K562 (cell line): ENCODE results near the gene ALOX12B. TPM values are rescaled to one million over a fixed set of nuclear protein-coding genes. Genes with fewer than 3 reads are reported as not detected.

Experiments used
- ARID1B ChIP-seq: fragments of 450-650 bp; IDR thresholded peaks from 2 replicates; pipeline ENCODE4 v1.6.1; 2016; ENCODE audit warnings: antibody characterized with exemption, mild to moderate bottlenecking, inconsistent platforms
- HMBOX1 ChIP-seq: sonication (generic); IDR thresholded peaks from 2 replicates; pipeline ENCODE4 v1.6.1; 2016
- PRDM10 ChIP-seq: fragments of 450-650 bp; IDR thresholded peaks from 2 replicates; pipeline ENCODE4 v1.6.1; 2018; ENCODE audit not compliant: partially characterized antibody
- UBTF ChIP-seq, 2 experiments: IDR thresholded peaks; 2 replicates each; pipeline ENCODE4 v1.6.1; 2012; ENCODE audit warnings: improper control_type of control experiment in 2 of 2, low read depth in 2 of 2, low read length in 2 of 2, borderline replicate concordance in 1 of 2
- ZNF311 ChIP-seq: fragments of 250-450 bp; sonication (Bioruptor Pico); IDR thresholded peaks from 2 replicates; pipeline ENCODE4 v1.4.0; 2020; ENCODE audit warnings: mild to moderate bottlenecking, moderate library complexity
- polyA plus RNA-seq, 8 experiments: library from polyadenylated mRNA; depleted of rRNA in 4 of 8; stranded (reverse) in 5 of 8; unstranded in 3 of 8; fragments of >200 nt; fragmentation: Nextera tagmentation in 2 of 8; fragmentation: Illumina TruSeq in 1 of 8; extraction: Ambion mirVana in 2 of 8; extraction: Trizol in 1 of 8; gene quantifications; 2 replicates each; pipeline versions ENCODE4 v1.2.1 to v1.2.3, GENCODE V29; 2011 to 2014; ENCODE audit warnings: inconsistent platforms in 1 of 8, missing spikeins in 1 of 8
- total RNA-seq, 7 experiments: library from RNA; depleted of rRNA in 6 of 7; stranded (reverse); fragments of >200 nt in 6 of 7; fragmentation: Illumina TruSeq in 2 of 7; extraction: Trizol in 2 of 7; gene quantifications; 2 replicates each; pipeline versions ENCODE4 v1.2.1 to v1.2.3, GENCODE V29; 2011 to 2021; ENCODE audit warnings: low replicate concordance in 1 of 7

Gene ALOX12B
- total and polyA plus RNA-seq, 9 of the 15 experiments (the other 6 are each of a cell fraction or from before 2014, with no cell fraction given) = not detected

GRCh38 chr17:8082292-8082691 is 5.2 kb downstream of the ALOX12B start (continued):
- TF ChIP-seq PRDM10 (no peak), ZNF311 (CRISPR knock-in tag) (no peak), UBTF (IDR thresholded peaks at IDR 0.05; ENCODE audit: borderline replicate concordance in 1 of 2, low read depth in 2 of 2, low read length in 2 of 2) (no peak), ARID1B (0 out of 2 replicates have a peak, but pooled peaks have one; percentile 25), HMBOX1 (peak; percentile 69)
